Fibroblast of lung (primary cell): ENCODE measurements around the gene TFCP2.

Experiments used
- CTCF ChIP-seq, 2 donors: IDR thresholded peaks in 1 of 2; conservative IDR thresholded peaks in 1 of 2; 1 replicate in 1 of 2; 2 replicates in 1 of 2; pipeline ENCODE4 v1.5.1; 2011 to 2012; ENCODE audit warnings: low read length in 2 of 2, control low read depth in 1 of 2, inconsistent platforms in 1 of 2, low read depth in 1 of 2, mild to moderate bottlenecking in 1 of 2
- EZH2 ChIP-seq: IDR thresholded peaks from 2 replicates; pipeline ENCODE4 v1.5.1; 2012; ENCODE audit warnings: low read length, control low read depth, mild to moderate bottlenecking; ENCODE audit errors: missing control alignments

DNA sequence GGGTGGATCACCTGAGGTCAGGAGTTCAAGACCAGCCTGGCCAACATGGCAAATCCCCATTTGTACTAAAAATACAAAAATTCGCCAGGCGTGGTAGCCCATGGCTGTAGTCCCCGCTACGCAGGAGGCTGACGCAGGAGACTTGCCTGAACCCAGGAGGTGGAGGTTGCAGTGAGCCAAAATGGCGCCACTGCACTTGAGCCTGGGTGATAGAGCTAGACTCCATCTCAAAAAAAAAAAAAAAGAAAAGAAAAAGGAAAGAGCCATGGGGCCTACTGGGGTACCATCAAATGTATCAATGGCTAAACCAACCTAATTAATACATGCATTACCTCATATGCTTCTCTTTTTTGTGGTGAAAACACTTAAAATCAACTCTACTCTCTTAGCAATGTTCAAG, 10.7 kb downstream of the TFCP2 start:
- TF ChIP-seq CTCF (conservative IDR thresholded peaks at IDR 0.05 in 1 of 2, IDR thresholded peaks at IDR 0.05 in 1 of 2; ENCODE audit: low read depth in 1 of 2, low read length in 2 of 2), result no peak
- no peak for TF ChIP-seq EZH2
